Activated naive CD8-positive, alpha-beta T cell treated with anti-CD3 and anti-CD28 coated beads for 36 hours (primary cell): ENCODE measurements around the gene DPEP2NB. TPM values are rescaled to one million over a fixed set of nuclear protein-coding genes. Genes with fewer than 3 reads are reported as not detected.

Experiments
- DNase-seq: peaks from one replicate; pipeline ENCODE4 v3.0.0; 2021
- H3K27ac Mint-ChIP-seq: one replicate; pipeline ENCODE4 v1.8.0; 2022; ENCODE audit warnings: mild to moderate bottlenecking, moderate library complexity, mixed read lengths
- H3K27me3 Mint-ChIP-seq: one replicate; pipeline ENCODE4 v1.8.0; 2022; ENCODE audit warnings: mild to moderate bottlenecking, mixed read lengths
- H3K36me3 Mint-ChIP-seq: one replicate; pipeline ENCODE4 v1.8.0; 2021; ENCODE audit warnings: mild to moderate bottlenecking, mixed read lengths
- H3K4me1 Mint-ChIP-seq: one replicate; pipeline ENCODE4 v1.8.0; 2021; ENCODE audit warnings: mixed read lengths
- H3K4me3 Mint-ChIP-seq: one replicate; pipeline ENCODE4 v1.8.0; 2022; ENCODE audit warnings: mild to moderate bottlenecking, moderate library complexity, mixed read lengths
- H3K9me3 Mint-ChIP-seq: one replicate; pipeline ENCODE4 v1.8.0; 2022; ENCODE audit warnings: mixed read lengths
- total RNA-seq, 2 experiments: library from RNA; stranded (reverse); gene quantifications; one replicate each; pipeline ENCODE4 v1.2.3, GENCODE V29; 2021

Gene DPEP2NB
- total RNA-seq, 2 experiments from 2014 or later, result not detected

DNA sequence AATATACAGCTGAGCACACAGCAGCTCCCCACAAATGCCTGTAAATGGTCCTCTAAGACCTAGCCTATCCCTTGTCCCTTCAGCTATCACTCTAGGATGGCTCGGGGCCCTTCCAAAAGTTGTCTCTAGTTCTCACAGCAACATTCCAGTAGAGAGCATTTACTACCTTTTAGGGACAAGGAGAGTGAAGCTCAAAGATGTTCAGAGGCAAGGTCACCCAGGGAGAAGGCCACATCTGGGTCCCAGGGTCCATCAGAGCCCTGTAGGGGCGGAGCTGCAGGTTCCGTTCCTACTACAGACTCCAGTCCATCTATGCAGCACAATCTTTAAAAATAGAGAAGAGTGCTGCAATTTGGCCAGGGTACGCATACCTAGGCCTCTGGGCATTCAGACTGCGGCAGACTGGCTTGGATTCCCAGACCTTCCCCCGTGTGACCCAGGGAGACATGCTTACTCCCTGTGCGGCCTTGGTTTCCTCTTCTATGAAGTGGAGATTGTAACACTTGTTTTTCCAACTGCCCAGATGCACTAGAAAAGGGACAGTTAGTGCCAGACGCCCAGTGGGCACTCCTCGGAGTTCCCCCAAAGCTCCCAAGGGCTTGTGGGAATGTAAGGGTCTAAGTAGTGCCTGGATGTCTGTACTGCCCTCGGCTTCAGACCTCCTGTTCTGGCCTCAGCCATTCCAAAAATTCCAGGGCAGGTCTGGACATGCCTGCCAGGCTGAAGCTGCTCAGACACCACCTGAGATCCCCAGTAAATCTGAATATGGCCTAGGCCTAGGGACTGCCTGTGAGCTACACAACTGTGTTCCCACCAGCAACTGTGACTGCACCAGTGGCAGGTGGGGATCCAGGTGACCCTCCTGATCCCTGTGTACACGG lies 49.8 kb downstream of the DPEP2NB start:
- Mint-ChIP-seq H3K27me3 (no peaks in the 10 kb centered on the region), H3K27ac (no peak overlapping the region), H3K36me3 (peaks cover 5% of the 10 kb centered on the region), H3K4me1 (peaks cover 16% of the 10 kb centered on the region), H3K9me3 (no peaks in the 10 kb centered on the region), H3K4me3 (no peak overlapping the region)
- DNase-seq, result no peak

- Mint-ChIP-seq H3K27me3 (no peaks in the 10 kb centered on the region), H3K27ac (no peak overlapping the region), H3K9me3 (no peaks in the 10 kb centered on the region), H3K4me1 (peaks cover 14% of the 10 kb centered on the region), H3K36me3 (peaks cover 5% of the 10 kb centered on the region), H3K4me3 (no peak overlapping the region)
- DNase-seq, result no peak
Measured at GRCh38 chr16:67964477-67965131, 51.1 kb downstream of the DPEP2NB start.

GRCh38 chr16:67963662-67964321 lies 51.9 kb downstream of the DPEP2NB start:
- no peak for DNase-seq
- H3K36me3 Mint-ChIP-seq, result peaks cover 5% of the 10 kb centered on the region
- peaks cover 10% of the 10 kb centered on the region for H3K4me1 Mint-ChIP-seq
- H3K4me3 Mint-ChIP-seq, result no peak overlapping the region
- H3K9me3 Mint-ChIP-seq, result no peaks in the 10 kb centered on the region
- no peaks in the 10 kb centered on the region for H3K27me3 Mint-ChIP-seq
- H3K27ac Mint-ChIP-seq, result no peak overlapping the region

Other genes starting within 250 kb of the DPEP2NB start
- 10 to 100 TPM; 16.1 to 16.2 TPM for gene RANBP10, start 209.4 kb downstream of the DPEP2NB start, total RNA-seq
- gene TSNAXIP1, start 209.0 kb downstream of the DPEP2NB start, total RNA-seq, result under 1 TPM; 0.70 to 0.72 TPM
- gene THAP11, start 173.6 kb downstream of the DPEP2NB start, total RNA-seq, result 10 to 100 TPM; 45.9 to 47.5 TPM
- gene NUTF2, start 169.0 kb downstream of the DPEP2NB start, total RNA-seq, result 100 to 1,000 TPM; 174 to 181 TPM
- gene CENPT, start 168.2 kb downstream of the DPEP2NB start, total RNA-seq, result 10 to 100 TPM; 42.2 to 42.4 TPM
- gene EDC4, start 142.9 kb downstream of the DPEP2NB start, total RNA-seq, result 100 to 1,000 TPM in 1 of 2 experiments, 10 to 100 TPM in 1; 99.6 to 102 TPM
- gene NRN1L, start 131.0 kb downstream of the DPEP2NB start, total RNA-seq, result not detected
- 10 to 100 TPM in 1 of 2 experiments, 1 to 10 TPM in 1; 9.9 to 10.6 TPM for gene PSKH1, start 122.7 kb downstream of the DPEP2NB start, total RNA-seq
- gene CTRL, start 84.0 kb downstream of the DPEP2NB start, total RNA-seq, result 1 to 10 TPM; 6.2 to 6.8 TPM
- 100 to 1,000 TPM; 220 to 235 TPM for gene PSMB10, start 79.1 kb downstream of the DPEP2NB start, total RNA-seq
- 10 to 100 TPM; 11.3 to 11.4 TPM for gene LCAT, start 71.8 kb downstream of the DPEP2NB start, total RNA-seq
- gene SLC12A4, start 47.3 kb downstream of the DPEP2NB start, total RNA-seq, result 10 to 100 TPM; 27.4 to 29.5 TPM
- gene DPEP3, start 35.4 kb downstream of the DPEP2NB start, total RNA-seq, result under 1 TPM; 0.29 to 0.42 TPM
- gene DPEP2, start 16.4 kb downstream of the DPEP2NB start, total RNA-seq, result 1 to 10 TPM; 1.8 to 2.7 TPM
- 10 to 100 TPM; 32.0 to 32.3 TPM for gene DDX28, start 7.3 kb upstream of the DPEP2NB start, total RNA-seq
- gene DUS2, start 7.4 kb upstream of the DPEP2NB start, total RNA-seq, result 10 to 100 TPM; 34.6 to 39.1 TPM
- 10 to 100 TPM; 76.3 to 79.2 TPM for gene NFATC3, start 69.5 kb upstream of the DPEP2NB start, total RNA-seq
- 1 to 10 TPM in 1 of 2 experiments, under 1 TPM in 1; 0.92 to 1.2 TPM for gene ESRP2, start 220.2 kb upstream of the DPEP2NB start, total RNA-seq
- 1 to 10 TPM; 7.9 to 8.0 TPM for gene PLA2G15, start 229.5 kb upstream of the DPEP2NB start, total RNA-seq
- 10 to 100 TPM; 65.9 to 69.9 TPM for gene SLC7A6, start 248.6 kb upstream of the DPEP2NB start, total RNA-seq